ENCODE data around the gene HSDL2.

HSDL2 gene

GRCh38 chr9:112447283-112447761 lies 67.4 kb downstream of the HSDL2 start:
- DNase-seq (ENCODE audit: low read depth): no peak
- H3K4me3 ChIP-seq (ENCODE audit: low read depth, low read length): no peak overlapping the region
- TF ChIP-seq, protein P1, sequence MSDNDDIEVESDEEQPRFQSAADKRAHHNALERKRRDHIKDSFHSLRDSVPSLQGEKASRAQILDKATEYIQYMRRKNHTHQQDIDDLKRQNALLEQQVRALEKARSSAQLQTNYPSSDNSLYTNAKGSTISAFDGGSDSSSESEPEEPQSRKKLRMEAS (IDR thresholded peaks at IDR 0.05; ENCODE audit: low read depth, low read length): no peak
- TF ChIP-seq MYC (IDR thresholded peaks at IDR 0.05; ENCODE audit: low read depth, low read length): no peak

DNA sequence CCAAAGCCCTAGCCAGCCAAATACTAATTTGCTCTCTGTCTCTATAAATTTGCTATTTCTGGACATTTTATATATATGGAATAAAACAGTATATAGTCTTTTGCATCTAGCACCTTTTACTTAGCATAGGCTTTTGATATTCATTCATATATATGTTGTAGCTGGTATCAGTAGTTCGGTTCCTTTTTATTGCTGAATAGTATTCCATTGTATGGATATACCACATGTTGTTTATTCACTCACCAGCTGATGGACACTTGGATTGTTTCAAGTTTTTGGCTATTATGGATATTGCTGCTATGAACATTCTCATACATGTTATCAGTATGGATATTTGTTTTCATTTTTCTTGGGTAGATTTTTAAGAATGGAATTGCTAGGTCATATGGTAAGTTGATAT lies 82.9 kb downstream of the HSDL2 start:
- DNase-seq (ENCODE audit: low read depth): no peak
- no peak overlapping the region for H3K4me3 ChIP-seq (ENCODE audit: low read depth, low read length)
- TF ChIP-seq MYC (IDR thresholded peaks at IDR 0.05; ENCODE audit: low read depth, low read length) (no peak), POLR2A (IDR thresholded peaks at IDR 0.05; ENCODE audit: extremely low read depth, insufficient read length) (no peak)
- TF ChIP-seq, protein P2, sequence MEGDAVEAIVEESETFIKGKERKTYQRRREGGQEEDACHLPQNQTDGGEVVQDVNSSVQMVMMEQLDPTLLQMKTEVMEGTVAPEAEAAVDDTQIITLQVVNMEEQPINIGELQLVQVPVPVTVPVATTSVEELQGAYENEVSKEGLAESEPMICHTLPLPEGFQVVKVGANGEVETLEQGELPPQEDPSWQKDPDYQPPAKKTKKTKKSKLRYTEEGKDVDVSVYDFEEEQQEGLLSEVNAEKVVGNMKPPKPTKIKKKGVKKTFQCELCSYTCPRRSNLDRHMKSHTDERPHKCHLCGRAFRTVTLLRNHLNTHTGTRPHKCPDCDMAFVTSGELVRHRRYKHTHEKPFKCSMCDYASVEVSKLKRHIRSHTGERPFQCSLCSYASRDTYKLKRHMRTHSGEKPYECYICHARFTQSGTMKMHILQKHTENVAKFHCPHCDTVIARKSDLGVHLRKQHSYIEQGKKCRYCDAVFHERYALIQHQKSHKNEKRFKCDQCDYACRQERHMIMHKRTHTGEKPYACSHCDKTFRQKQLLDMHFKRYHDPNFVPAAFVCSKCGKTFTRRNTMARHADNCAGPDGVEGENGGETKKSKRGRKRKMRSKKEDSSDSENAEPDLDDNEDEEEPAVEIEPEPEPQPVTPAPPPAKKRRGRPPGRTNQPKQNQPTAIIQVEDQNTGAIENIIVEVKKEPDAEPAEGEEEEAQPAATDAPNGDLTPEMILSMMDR (IDR thresholded peaks at IDR 0.05; ENCODE audit: low read depth, low read length): no peak
- TF ChIP-seq, protein P1 (IDR thresholded peaks at IDR 0.05; ENCODE audit: low read depth, low read length): no peak

- TF ChIP-seq POLR2A (IDR thresholded peaks at IDR 0.05; ENCODE audit: extremely low read depth, insufficient read length) (no peak), MYC (IDR thresholded peaks at IDR 0.05; ENCODE audit: low read depth, low read length) (no peak)
- TF ChIP-seq, protein P2 (IDR thresholded peaks at IDR 0.05; ENCODE audit: low read depth, low read length): no peak
- TF ChIP-seq, protein P1 (IDR thresholded peaks at IDR 0.05; ENCODE audit: low read depth, low read length): no peak
- H3K4me3 ChIP-seq (ENCODE audit: low read depth, low read length): no peak overlapping the region
- DNase-seq (ENCODE audit: low read depth): no peak
Observed at GRCh38 chr9:112465352-112465751, 85.4 kb downstream of the HSDL2 start.

DNA sequence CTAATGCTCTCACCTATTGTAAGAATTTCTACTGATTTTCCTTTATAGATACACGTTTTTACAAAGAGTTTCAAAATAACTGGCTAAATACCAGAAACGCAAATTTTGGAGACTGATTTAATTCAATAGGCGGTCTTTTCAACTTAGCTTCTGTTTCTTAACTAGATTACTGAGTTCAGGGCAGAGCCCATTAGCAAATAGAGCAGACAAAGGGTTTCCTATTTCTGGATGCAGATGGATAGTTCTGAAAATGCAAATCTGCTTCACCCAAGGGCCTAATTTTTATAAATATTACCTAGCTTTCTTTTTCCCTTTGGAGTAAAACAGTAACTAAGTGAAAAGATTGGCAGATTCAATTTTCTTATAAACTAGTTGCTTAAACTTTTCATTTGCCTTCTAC lies 93.1 kb downstream of the HSDL2 start:
- TF ChIP-seq, protein P1 (IDR thresholded peaks at IDR 0.05; ENCODE audit: low read depth, low read length): no peak
- TF ChIP-seq MYC (IDR thresholded peaks at IDR 0.05; ENCODE audit: low read depth, low read length) (no peak), POLR2A (IDR thresholded peaks at IDR 0.05; ENCODE audit: extremely low read depth, insufficient read length) (no peak)
- TF ChIP-seq, protein P2 (IDR thresholded peaks at IDR 0.05; ENCODE audit: low read depth, low read length): no peak

DNA sequence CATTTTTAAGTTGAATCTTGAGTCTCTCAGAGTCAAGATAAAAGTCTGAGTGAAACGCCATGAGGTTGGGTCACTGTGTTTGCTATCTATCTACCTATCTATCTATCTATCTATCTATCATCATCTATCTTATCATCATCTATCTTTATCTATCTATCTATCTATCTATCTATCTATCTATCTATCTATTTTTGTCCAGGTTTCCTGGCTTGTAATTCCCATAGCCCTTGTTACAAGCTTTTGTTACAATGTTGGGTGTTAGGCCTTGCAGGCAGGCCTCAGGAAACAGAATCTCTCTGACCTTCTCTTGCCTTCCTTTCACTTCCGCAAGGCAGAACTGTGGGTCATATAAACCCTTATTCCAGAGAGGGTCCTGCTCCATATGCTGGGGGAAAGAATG lies 94.1 kb downstream of the HSDL2 start:
- DNase-seq (ENCODE audit: low read depth): no peak
- no peak overlapping the region for H3K4me3 ChIP-seq (ENCODE audit: low read depth, low read length)
- TF ChIP-seq, protein P2 (IDR thresholded peaks at IDR 0.05; ENCODE audit: low read depth, low read length): no peak
- no peak for TF ChIP-seq MYC (IDR thresholded peaks at IDR 0.05; ENCODE audit: low read depth, low read length)
- TF ChIP-seq, protein P1 (IDR thresholded peaks at IDR 0.05; ENCODE audit: low read depth, low read length): no peak
- no peak for TF ChIP-seq POLR2A (IDR thresholded peaks at IDR 0.05; ENCODE audit: extremely low read depth, insufficient read length)

More for the DNA sequence above, 93.1 kb downstream of the HSDL2 start:
- H3K4me3 ChIP-seq (ENCODE audit: low read depth, low read length): no peak overlapping the region
- no peak for DNase-seq (ENCODE audit: low read depth)

- DNase-seq (ENCODE audit: low read depth): no peak
- no peak for TF ChIP-seq POLR2A (IDR thresholded peaks at IDR 0.05; ENCODE audit: extremely low read depth, insufficient read length)
- TF ChIP-seq MYC (IDR thresholded peaks at IDR 0.05; ENCODE audit: low read depth, low read length): no peak
- TF ChIP-seq, protein P1 (IDR thresholded peaks at IDR 0.05; ENCODE audit: low read depth, low read length): no peak
- TF ChIP-seq, protein P2 (IDR thresholded peaks at IDR 0.05; ENCODE audit: low read depth, low read length): no peak
- H3K4me3 ChIP-seq (ENCODE audit: low read depth, low read length): no peak overlapping the region
Observed at GRCh38 chr9:112475318-112475717, 95.4 kb downstream of the HSDL2 start.

All from NB4 (cell line).